ENCODE measurements around the gene FAHD2B.
"Not testable (repeated sequence)": the region's sequence is repeated elsewhere in the genome, so short reads cannot be mapped to it uniquely, and the experiment has no call there.

The FAHD2B gene

DNA sequence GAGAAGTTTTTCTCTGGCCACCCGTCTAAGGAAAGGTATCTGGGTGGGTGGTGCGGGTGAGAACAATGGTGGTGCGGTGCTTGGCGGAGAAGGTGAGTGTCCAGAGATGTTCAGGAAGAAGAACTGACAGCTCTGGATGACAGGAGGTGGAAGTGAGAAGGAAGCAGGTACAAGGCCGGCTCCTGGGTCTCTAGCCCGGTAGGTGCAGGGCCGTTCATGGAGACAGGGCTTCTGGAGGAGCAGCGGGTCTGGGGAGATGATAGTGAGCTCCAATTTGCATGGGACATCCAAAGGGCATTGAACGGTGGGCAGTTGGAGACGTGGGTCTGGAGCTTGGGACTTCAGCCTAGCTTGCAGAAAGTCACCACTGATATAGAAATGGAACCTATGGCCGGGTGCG, 979 bp upstream of the FAHD2B start:
- no peak overlapping the region for H3K4me3 ChIP-seq (ENCODE audit: low read depth, low read length)
- in situ Hi-C loops (cut with HindIII; ENCODE audit: low sequenced_read_pairs): no loop called here
- no peak for DNase-seq (ENCODE audit: low read depth)
- TF ChIP-seq, protein P1, sequence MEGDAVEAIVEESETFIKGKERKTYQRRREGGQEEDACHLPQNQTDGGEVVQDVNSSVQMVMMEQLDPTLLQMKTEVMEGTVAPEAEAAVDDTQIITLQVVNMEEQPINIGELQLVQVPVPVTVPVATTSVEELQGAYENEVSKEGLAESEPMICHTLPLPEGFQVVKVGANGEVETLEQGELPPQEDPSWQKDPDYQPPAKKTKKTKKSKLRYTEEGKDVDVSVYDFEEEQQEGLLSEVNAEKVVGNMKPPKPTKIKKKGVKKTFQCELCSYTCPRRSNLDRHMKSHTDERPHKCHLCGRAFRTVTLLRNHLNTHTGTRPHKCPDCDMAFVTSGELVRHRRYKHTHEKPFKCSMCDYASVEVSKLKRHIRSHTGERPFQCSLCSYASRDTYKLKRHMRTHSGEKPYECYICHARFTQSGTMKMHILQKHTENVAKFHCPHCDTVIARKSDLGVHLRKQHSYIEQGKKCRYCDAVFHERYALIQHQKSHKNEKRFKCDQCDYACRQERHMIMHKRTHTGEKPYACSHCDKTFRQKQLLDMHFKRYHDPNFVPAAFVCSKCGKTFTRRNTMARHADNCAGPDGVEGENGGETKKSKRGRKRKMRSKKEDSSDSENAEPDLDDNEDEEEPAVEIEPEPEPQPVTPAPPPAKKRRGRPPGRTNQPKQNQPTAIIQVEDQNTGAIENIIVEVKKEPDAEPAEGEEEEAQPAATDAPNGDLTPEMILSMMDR (IDR thresholded peaks at IDR 0.05; ENCODE audit: low read depth, low read length, missing control alignments): no peak

DNA sequence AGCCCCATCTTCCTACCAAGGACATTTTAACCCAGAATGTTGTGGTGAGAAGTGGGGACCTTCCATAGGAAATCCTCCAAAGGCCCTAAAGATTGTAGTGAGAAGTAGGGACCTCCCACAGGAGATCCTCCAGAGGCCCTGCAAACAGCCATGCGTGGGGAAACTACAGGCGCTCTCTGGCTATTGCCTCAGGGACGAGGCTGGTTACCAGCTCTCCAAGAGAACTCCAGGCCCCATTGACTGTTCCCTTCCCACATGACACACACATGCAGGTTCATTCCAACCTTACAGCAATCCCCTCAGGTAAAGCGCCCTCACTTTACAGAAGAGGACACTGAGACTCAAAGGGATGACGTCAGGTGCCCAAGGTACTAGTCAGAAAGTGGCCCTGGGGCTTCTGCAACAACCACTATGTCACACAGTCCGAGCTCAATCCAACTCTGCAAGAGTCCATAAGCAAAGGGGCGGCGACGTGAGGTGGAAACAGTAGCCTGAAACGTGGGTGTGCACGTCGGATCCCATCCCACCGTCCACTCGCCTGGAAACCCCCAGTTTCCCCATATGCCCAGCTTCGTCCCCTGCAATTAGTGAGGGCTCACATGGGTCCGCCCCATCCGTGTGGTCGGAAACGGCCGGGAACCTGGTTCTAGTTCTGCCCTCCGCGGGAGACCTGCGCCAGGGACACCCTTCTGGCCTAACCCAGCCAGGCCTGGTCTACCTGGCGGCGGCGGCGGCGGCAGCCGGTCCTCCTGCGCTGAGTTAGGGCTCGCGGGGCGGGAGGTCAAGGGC, 505 bp downstream of the FAHD2B start:
- in situ Hi-C loops (cut with HindIII; ENCODE audit: low sequenced_read_pairs); DNase-seq (ENCODE audit: low read depth): not testable (repeated sequence)
- peak overlapping the region; percentile 31 for H3K4me3 ChIP-seq (ENCODE audit: low read depth, low read length)

DNA sequence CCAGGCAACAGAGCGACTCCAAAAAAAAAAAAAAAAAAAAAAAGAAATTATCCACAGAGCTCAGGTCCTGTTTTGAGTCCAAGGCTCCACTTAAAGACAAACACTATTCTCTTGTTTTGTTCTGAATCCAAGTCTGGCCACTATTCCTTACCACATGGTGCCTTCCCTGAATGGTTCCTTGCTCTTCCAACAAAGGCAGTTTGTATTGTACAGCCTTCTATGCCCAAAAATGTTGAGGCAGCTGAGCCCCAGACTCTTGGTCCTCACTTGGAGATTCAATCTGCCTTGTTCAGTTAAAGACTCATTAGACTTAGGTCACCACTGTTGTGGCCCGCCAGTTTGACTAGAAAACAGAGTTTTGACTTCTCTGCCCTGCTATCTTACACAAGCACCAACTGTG, 1.7 kb downstream of the FAHD2B start:
- H3K4me3 ChIP-seq (ENCODE audit: low read depth, low read length); DNase-seq (ENCODE audit: low read depth); in situ Hi-C loops (cut with HindIII; ENCODE audit: low sequenced_read_pairs): not testable (repeated sequence)

DNA sequence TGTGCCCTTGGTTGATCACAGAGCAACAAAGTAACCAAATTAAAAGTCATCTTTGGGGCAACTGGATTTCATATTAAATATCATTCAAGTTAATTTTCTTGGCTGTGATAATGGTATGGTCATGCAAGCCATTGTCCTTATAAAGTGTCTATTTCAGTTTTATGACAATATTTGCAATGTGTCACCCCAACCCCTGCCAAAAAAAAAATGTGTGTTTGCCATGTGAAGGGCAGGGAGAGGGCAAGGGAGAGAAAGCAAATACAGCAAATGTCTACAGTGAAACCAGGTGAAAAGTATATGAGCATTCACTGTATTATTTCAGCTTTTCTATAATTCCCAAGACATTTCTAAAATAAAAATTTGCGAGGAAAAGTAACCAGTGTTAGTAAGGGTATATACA, 6.0 kb downstream of the FAHD2B start:
- in situ Hi-C loops (cut with HindIII; ENCODE audit: low sequenced_read_pairs); H3K4me3 ChIP-seq (ENCODE audit: low read depth, low read length); DNase-seq (ENCODE audit: low read depth): not testable (repeated sequence)

DNA sequence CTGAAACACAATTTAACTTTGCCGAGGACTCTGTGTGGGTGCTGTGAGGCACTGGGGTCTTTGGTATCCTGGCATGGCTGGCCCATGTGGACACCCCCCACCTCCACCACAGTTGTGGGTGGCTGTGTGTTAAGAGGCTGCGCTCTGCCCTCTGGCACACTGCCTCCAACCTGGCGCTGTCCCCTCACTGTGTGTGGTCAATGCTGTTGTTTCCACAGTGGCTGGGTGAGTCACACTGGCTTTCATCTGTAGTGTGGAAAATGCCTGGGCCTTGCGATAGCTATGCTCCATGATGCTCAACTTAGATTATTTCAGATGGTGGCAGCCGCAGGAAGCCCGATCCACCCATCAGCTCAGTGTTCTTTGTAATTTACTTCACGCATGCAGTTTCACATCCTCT, 9.6 kb downstream of the FAHD2B start:
- in situ Hi-C loops (cut with HindIII; ENCODE audit: low sequenced_read_pairs); DNase-seq (ENCODE audit: low read depth); H3K4me3 ChIP-seq (ENCODE audit: low read depth, low read length): not testable (repeated sequence)

DNA sequence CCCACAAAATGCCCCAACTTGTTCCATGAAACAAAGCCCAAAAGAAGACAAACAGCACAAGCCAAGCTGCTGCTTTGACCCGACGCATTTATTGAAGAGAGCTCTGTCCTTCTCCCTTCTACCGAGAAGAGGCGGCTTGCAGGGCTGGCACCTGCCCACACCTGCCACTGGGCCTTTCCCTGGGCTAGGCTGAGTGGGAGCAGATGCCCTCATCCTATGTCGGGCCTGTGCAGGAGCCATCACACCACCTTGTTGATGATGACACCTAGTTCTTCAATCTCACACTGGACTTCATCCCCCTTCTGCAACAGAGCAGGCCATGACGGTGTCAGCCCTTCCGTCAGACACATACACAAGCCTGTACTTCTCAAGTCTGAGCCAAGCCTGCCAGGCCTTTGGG, 11.2 kb downstream of the FAHD2B start:
- in situ Hi-C loops (cut with HindIII; ENCODE audit: low sequenced_read_pairs); H3K4me3 ChIP-seq (ENCODE audit: low read depth, low read length); DNase-seq (ENCODE audit: low read depth): not testable (repeated sequence)

DNA sequence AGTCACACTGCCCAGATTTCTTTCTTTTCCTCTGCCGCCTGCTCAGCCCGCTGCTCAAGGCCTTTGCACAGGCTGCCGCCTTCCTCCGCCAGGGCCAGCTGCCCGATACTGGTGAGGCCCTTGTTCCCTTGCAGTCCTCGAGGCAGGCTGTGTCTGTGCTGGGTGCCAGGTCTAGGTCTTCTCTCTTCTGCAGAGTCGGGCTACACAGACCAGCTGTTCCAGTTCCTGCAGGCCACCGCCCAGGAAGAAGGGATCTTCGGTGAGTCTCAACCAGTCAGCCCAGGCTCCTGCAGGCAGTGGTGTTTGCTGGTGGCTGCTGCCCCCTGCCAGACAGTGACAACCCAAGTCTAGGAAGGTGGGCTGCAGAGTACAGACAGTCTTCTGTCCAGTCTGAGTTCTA, 12.5 kb downstream of the FAHD2B start:
- DNase-seq (ENCODE audit: low read depth); in situ Hi-C loops (cut with HindIII; ENCODE audit: low sequenced_read_pairs); H3K4me3 ChIP-seq (ENCODE audit: low read depth, low read length): not testable (repeated sequence)

DNA sequence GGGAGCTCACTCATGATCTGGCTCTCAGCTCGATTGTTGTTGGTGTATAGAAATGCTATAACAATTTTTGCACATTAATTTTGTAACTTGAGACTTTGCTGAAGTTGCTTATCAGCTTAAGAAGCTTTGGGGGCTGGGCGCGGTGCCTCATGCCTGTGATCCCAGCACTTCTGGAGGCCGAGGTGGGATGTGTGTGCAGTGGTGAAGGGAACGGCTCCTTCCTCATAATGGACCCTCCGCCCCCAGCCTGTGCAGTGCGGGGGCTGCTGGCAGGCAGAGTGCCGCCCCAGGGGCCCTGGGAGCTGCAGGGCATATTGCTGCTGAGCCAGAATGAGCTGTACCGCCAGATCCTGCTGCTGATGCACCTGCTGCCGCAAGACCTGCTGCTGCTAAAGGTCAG, 13.8 kb downstream of the FAHD2B start:
- DNase-seq (ENCODE audit: low read depth); in situ Hi-C loops (cut with HindIII; ENCODE audit: low sequenced_read_pairs); H3K4me3 ChIP-seq (ENCODE audit: low read depth, low read length): not testable (repeated sequence)

DNA sequence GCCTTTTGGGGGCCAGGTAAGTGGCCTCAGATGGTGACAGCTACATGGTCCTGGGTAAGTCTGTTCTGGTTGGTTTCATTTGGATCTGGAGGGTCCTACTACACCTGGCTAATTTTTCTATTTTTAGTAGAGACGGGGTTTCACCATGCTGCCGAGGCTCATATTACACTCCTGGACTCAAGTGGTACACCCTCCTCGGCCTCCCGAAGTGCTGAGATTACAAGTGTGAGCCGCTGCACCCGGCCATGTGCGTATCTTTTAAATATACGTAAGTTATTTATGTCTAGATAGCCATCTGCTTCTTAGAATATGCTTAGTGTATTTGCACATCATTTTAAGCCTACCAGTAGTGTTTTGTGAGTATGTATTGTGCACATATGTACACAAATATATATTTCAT, 17.5 kb downstream of the FAHD2B start:
- DNase-seq (ENCODE audit: low read depth); H3K4me3 ChIP-seq (ENCODE audit: low read depth, low read length); in situ Hi-C loops (cut with HindIII; ENCODE audit: low sequenced_read_pairs): not testable (repeated sequence)

DNA sequence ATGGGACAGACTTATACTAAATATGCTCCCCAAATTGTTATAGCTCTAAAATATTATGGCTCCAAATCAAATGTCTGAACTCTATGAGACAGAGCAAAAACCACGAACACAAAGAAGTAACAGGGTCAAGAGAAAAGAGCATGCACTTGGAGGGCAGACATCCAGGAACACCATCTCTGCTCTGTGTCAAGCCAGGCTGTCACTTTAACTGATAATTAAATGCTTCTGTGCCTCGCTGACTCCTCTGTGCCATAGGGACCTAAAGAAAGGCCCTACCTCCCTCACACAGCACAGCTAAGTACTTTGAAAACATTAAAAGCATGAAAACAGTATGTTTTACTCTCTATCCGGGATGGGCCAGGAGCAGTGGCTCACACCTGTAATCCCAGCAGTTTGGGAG, 23.8 kb downstream of the FAHD2B start:
- DNase-seq (ENCODE audit: low read depth); in situ Hi-C loops (cut with HindIII; ENCODE audit: low sequenced_read_pairs); H3K4me3 ChIP-seq (ENCODE audit: low read depth, low read length): not testable (repeated sequence)

DNA sequence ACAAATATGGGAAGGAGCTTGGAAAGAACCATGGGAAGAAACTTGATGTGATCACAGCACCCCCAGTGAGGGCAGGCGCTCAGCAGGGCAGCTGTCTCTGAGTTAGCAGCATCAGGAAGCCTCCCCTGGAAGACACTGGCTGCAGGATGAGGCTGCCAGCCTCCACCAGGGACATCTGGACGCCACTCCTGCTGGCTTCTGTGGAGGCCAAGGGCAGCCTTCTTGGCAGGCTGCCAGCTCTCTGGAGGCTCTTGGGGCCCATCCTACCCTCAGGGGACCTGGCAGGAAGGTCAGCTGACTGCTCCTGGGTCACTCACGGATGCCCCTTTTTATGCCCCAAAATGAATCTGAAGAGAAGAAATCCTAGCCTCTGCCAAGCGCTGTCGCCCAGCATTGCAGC, 26.0 kb downstream of the FAHD2B start:
- DNase-seq (ENCODE audit: low read depth); H3K4me3 ChIP-seq (ENCODE audit: low read depth, low read length); in situ Hi-C loops (cut with HindIII; ENCODE audit: low sequenced_read_pairs): not testable (repeated sequence)

DNA sequence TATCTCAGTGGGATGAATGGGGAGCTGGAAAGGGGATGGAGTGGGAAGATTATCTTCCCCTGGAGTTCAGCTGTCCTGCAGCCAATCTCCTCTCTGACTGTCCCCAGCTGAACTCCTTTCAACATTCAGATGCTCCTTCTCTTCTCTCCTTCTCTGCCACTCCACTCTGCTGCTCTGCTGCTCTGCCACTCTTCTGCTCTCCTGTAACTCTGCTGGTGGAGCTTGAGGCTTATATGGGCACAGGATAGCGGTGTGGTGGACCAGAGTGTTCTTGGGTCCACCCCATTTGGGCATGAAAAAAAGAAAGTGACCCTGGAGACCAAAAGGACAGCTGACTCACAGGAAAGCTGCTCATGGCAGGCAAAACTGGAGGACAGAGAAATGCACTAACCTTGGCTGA, 26.6 kb downstream of the FAHD2B start:
- in situ Hi-C loops (cut with HindIII; ENCODE audit: low sequenced_read_pairs): no loop called here

More for the DNA sequence above, 26.6 kb downstream of the FAHD2B start:
- no peak overlapping the region for H3K4me3 ChIP-seq (ENCODE audit: low read depth, low read length)
- TF ChIP-seq, protein P1 (IDR thresholded peaks at IDR 0.05; ENCODE audit: low read depth, low read length, missing control alignments): no peak
- no peak for DNase-seq (ENCODE audit: low read depth)
